Urinary bladder (tissue), 4 donors: Measurements from ENCODE around the gene PRKG1. TPM values are rescaled to one million over a fixed set of nuclear protein-coding genes. Genes with fewer than 3 reads are reported as not detected.
"Not testable (repeated sequence)": the region's sequence is repeated elsewhere in the genome, so short reads cannot be mapped to it uniquely, and the experiment has no call there.

Experiments used
- DNase-seq: peaks from one replicate; pipeline ENCODE4 v3.0.0-alpha.2; 2015; ENCODE audit errors: extremely low spot score
- H3K27ac ChIP-seq: one replicate; pipeline ENCODE4 v1.5.1; 2013; ENCODE audit warnings: low read depth, mild to moderate bottlenecking, moderate library complexity
- H3K36me3 ChIP-seq: one replicate; pipeline ENCODE4 v1.6.1; 2013; ENCODE audit warnings: mild to moderate bottlenecking, moderate library complexity; ENCODE audit not compliant: insufficient read depth
- H3K4me1 ChIP-seq: one replicate; pipeline ENCODE4 v1.6.1; 2013; ENCODE audit warnings: mild to moderate bottlenecking, moderate library complexity; ENCODE audit not compliant: insufficient read depth
- H3K4me3 ChIP-seq: one replicate; pipeline ENCODE4 v1.5.1; 2013; ENCODE audit warnings: low read depth, low read length
- WGBS: extraction: QIAGEN DNeasy Blood & Tissue Kit; methylation state at CpG from one replicate; pipeline ENCODE4 v1.1.7; 2013; 5-methylcytosine and 5-hydroxymethylcytosine counted together
- polyA plus RNA-seq: library from polyadenylated mRNA; stranded (reverse); fragments of 200-250 nt; gene quantifications from one replicate; pipeline ENCODE4 v1.2.3, GENCODE V29; 2013
- total RNA-seq: library from RNA; depleted of rRNA; stranded (reverse); fragments of >200 nt; gene quantifications from one replicate; pipeline ENCODE4 v1.2.3, GENCODE V29; 2014
- donor health status: healthy with polysubstance abuse.
- donor health status: healthy.

Gene PRKG1
- total and polyA plus RNA-seq, 2 donors, result 17.1 to 126 TPM

DNA sequence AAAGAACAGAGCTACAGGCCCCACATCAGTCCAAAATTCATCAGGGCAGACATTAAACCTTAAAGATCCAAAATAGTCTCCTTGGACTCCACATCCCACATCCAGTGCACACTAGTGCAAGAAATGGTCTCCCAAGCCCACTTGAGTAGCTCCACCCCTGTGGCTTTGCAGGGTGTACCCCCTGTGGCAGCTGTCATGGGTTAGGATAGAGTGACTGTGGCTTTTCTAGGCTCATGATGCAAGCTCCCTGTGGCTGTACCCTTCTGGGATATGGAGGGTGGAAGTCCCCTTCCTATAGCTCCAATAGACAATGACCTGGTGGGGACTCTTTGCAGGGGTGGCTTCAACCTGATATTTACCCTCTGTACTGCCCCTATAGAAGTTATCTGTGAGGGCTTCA is 1111.0 kb downstream of the PRKG1 start:
- Histone ChIP-seq H3K4me1 (no peaks in the 10 kb centered on the region), H3K4me3 (no peak overlapping the region), H3K36me3 (no peaks in the 10 kb centered on the region), H3K27ac (no peak overlapping the region)
- DNase-seq, result no peak

DNA sequence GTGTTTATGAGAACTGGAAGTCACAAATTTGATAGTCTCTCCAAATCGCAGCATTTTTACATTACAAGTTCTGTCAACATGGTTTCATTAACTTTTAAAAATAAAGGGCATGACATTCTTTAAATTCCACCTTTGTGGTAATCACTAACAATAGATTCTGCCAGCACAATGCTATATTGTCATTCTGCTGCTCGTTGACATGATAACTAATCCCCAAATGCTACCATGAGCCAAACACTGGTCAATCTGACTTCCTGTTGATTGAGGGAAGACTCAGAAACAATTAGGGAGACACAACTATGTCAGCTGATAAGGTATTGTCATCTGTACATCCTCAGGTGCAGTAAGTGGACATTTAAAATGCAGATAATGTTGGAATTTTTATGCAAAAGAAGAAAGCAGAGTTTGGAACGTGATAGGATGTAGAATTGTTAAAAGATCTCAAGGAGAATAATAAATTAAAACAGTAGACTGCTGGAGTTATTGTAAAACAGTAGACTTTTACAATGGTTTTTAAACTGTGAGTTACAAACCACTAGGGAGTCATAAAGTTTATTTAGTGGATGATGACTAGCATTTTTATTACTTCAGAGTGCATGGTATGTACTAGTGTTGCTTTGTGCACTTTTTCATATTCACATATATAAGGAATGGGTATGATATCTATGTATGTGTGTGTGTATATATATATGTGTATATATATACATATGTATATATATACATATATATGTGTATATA is 1113.4 kb downstream of the PRKG1 start:
- DNase-seq, result no peak
- no peak overlapping the region for H3K4me3 ChIP-seq
- H3K36me3 ChIP-seq, result no peaks in the 10 kb centered on the region
- H3K4me1 ChIP-seq, result no peaks in the 10 kb centered on the region
- H3K27ac ChIP-seq, result no peak overlapping the region
- 59% methylated on average over 3 of the region's 3 CpGs for WGBS

DNA sequence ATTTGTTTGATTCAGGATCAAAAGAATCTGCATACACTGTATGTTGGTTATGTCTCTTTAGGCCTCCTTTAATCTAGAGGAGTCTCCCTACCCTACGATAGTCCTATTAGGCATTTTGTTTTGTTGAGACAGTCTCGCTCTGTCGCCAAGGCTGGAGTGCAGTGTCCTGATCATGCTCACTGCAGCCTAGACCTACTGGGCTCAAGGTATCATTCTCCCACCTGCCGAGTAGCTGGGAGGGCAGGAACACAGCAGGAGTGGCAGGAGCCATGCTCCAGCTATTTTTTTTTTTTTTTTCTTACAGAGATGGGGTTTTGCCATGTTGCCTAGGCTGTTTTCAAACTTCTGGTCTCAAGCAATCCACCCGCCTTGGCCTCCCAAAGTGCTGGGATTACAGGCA is 1116.8 kb downstream of the PRKG1 start:
- Histone ChIP-seq H3K4me3 (no peak overlapping the region), H3K27ac (no peak overlapping the region), H3K4me1 (no peaks in the 10 kb centered on the region), H3K36me3 (no peaks in the 10 kb centered on the region)
- 97% methylated on average over 5 of the region's 5 CpGs for WGBS
- DNase-seq, result no peak

DNA sequence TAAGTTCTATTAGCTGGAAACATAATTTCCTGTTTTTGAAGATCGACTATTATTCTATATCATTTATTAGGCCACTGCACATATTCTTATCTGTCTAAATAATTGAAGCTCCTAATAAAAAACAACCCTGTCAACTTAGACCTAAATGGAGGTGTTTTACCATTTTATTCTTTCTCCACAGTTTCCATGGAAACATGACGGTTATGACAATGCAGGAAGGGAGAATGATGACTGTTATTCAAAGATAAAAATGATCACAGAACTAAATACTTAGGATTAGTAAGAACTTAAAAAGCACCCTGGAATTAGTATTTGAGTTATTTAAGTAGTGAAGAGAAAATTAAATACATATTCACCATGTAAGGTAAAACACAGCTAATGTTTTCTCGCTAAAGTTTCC is 1119.9 kb downstream of the PRKG1 start:
- no peak for DNase-seq
- Histone ChIP-seq H3K4me3 (no peak overlapping the region), H3K36me3 (no peaks in the 10 kb centered on the region), H3K4me1 (no peaks in the 10 kb centered on the region), H3K27ac (no peak overlapping the region)
- WGBS, result 93% methylated on average over 3 of the region's 3 CpGs

DNA sequence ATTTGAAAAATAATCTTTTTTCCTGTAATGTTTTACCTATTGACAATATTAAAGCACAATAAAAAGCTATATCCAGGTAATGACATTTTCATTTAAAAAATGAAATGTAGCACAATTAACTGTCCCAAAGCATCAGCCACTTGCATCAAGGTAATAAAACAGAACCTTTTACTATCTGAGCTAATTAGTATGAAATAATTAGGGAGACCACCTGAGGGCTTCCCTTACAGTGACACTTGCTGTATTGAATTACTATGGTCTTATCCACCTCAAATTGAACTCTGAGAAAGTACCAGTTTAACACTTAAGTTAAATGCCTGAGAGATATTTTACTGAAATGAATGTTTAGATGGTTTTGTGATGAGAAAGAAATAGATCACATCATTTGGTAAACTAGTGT is 1120.4 kb downstream of the PRKG1 start:
- H3K4me1 ChIP-seq, result no peaks in the 10 kb centered on the region
- H3K4me3 ChIP-seq, result no peak overlapping the region
- DNase-seq, result no peak
- no peak overlapping the region for H3K27ac ChIP-seq
- H3K36me3 ChIP-seq, result no peaks in the 10 kb centered on the region

DNA sequence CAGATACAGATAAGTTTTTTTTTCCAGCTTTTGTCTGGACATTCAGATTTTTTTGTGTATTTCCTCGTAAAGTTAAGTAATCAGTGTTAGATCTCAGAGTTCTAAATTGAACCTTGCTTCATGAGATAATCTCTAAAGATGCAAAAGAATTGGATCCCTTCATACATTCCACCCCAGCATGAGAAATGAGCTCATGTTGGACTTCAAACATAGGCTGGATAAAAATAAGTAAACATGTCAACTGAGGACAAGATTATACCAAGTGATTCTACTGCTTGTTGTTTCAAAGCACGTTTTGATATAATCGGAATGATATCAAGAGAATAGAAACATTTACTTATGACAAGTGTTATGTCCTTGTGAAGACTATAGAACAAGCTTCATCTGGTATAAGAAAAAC is 1122.8 kb downstream of the PRKG1 start:
- 25% methylated on average over 3 of the region's 3 CpGs for WGBS
- H3K36me3 ChIP-seq, result no peaks in the 10 kb centered on the region
- H3K4me3 ChIP-seq, result no peak overlapping the region
- no peak overlapping the region for H3K27ac ChIP-seq
- no peak for DNase-seq
- H3K4me1 ChIP-seq, result no peaks in the 10 kb centered on the region

DNA sequence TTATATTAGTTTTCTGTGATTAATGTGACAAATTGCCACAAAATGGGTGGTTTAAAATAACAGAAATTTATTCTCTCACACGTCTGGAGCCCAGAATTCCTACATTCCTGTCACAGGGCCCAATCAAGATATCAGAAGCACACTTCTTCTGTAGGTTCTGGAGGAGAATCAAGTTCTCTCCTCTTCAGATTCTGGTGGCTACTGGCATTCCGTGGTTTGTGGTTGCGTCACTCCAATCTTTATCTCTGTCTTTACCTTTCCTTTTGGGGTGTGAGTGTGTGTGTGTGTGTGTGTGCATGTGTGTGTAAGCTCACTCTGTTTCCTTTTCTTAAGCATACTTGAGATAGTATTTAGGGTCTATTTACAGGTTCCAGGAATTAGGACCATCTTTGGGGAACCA is 1124.3 kb downstream of the PRKG1 start:
- no peaks in the 10 kb centered on the region for H3K36me3 ChIP-seq
- no peak for DNase-seq
- H3K4me3 ChIP-seq, result no peak overlapping the region
- no peaks in the 10 kb centered on the region for H3K4me1 ChIP-seq
- H3K27ac ChIP-seq, result no peak overlapping the region
- 70% methylated on average over 3 of the region's 3 CpGs for WGBS

DNA sequence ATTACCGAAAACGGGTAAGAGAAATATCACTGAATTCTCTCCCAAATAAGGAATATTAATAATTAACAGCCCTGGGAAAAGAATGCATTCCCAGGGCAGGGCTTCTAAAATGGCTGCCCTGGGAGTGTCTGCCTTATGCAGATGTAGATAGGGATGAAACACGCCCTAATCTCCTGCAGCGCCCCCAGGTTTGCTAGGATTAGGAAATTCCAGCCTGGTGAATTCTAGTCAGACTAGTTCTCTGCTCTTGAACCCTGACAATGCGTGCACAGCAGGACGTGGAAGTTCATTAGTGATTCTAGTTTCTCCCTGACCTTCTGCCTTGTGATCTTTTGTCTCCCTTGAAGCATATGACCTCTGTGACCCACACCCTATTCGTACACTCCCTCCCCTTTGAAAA is 1130.6 kb downstream of the PRKG1 start:
- H3K4me3 ChIP-seq, H3K27ac ChIP-seq, H3K36me3 ChIP-seq, H3K4me1 ChIP-seq, DNase-seq: not testable (repeated sequence)
- WGBS, result 90% methylated on average over 7 of the region's 7 CpGs

DNA sequence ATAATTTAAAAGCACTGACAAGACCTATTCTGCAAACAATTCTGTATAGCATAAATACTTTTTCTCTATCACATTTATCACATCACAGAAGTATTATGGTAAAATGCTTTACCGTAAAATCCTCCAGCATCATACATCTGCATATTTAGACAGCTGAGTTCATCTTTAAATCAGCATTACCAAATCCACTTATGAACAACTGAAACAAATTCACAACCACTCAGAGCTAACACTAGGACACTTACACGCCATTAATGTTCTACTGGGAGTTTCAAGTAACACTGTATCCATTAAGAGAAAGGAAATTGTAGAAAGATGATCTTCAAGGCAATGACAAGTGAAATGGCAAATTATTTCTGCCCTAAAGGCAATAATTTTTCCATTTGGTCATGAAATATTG is 1134.1 kb downstream of the PRKG1 start:
- Histone ChIP-seq H3K4me3 (no peak overlapping the region), H3K4me1 (no peaks in the 10 kb centered on the region), H3K27ac (no peak overlapping the region), H3K36me3 (no peaks in the 10 kb centered on the region)
- DNase-seq, result no peak
- 93% methylated on average over 2 of the region's 2 CpGs for WGBS

DNA sequence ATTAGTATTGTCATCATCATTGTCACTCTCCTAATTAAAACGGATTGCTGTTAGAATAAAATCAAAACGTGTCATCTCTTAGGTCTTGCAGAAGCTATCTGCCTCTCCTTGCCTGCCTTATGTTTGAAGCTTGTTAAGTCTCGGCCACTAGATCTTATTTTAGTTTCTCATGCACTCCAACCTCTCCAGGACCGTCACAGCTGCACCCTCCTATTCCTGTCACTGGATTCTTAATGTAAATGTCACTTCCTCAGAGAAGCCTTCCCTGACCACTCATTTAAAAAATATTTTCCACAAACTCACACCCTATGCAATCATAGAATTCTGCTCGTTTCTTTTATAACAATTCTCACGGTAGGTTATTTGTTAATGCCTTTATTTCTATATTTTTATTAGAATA is 1135.9 kb downstream of the PRKG1 start:
- H3K27ac ChIP-seq, result no peak overlapping the region
- no peaks in the 10 kb centered on the region for H3K36me3 ChIP-seq
- H3K4me1 ChIP-seq, result no peaks in the 10 kb centered on the region
- no peak overlapping the region for H3K4me3 ChIP-seq
- 91% methylated on average over 6 of the region's 6 CpGs for WGBS
- DNase-seq, result no peak

DNA sequence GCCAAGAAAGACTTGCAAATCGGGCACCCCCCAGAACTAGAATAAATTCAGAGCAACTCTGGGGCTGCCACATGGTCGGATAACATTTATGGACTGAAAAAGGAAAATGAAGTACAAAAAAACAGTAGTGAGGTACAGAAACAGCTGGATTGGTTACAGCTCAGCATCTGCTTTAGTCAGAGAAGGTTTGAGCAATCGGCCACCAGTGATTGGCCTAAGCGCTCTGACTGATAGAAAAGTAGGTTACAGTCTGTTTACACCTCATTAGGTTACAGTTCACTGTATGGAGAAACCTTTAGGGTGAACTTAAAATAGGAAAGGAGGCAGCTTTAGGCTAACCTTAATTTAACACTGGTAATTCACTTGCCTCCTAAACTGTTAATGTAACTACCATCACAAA is 1137.8 kb downstream of the PRKG1 start:
- Histone ChIP-seq H3K36me3 (no peaks in the 10 kb centered on the region), H3K4me3 (no peak overlapping the region), H3K27ac (no peak overlapping the region), H3K4me1 (no peaks in the 10 kb centered on the region)
- DNase-seq, result no peak
- 71% methylated on average over 4 of the region's 4 CpGs for WGBS

DNA sequence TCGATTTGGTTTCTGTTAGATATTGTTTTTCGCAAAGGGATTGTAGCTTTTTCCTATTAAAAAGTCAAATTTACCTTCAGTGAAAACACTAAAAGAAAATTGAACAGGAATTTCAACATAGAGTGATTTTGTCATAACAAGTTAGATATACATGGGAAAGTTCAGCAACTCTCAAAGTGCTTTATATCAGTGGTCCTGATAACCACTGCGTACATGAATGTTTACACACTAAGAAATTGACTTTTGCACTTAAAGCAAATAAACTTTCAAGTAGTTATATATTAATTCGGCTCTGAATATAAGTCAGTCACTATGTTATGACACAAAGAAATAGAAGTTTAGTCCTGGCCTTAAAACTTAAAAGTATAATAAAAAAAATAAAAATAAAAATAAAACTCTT is 1138.5 kb downstream of the PRKG1 start:
- no peaks in the 10 kb centered on the region for H3K4me1 ChIP-seq
- H3K4me3 ChIP-seq, result no peak overlapping the region
- no peak for DNase-seq
- no peak overlapping the region for H3K27ac ChIP-seq
- WGBS, result 68% methylated on average over 4 of the region's 4 CpGs
- H3K36me3 ChIP-seq, result no peaks in the 10 kb centered on the region

DNA sequence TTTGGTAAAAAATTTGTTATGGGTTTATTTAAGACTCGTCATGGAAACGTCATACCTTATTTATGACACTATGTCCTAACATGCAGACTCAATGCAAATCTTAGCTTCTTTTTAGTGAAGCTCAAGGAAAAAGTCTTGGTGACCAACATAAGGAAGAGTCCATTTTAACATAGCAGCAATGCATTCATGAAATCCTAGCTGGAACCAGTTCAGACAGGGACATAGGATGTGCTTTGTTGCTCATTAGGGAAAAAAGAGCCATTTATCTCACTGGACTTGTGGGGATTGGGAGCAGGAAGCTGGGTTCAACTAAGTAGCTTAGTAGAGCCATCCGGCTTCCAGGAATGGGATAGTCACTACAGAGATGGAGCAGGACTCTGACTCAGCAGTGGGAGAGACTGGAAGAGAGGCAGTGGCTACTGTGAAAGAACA is 1139.0 kb downstream of the PRKG1 start:
- H3K27ac ChIP-seq, result no peak overlapping the region
- no peaks in the 10 kb centered on the region for H3K36me3 ChIP-seq
- no peak overlapping the region for H3K4me3 ChIP-seq
- DNase-seq, result no peak
- H3K4me1 ChIP-seq, result no peaks in the 10 kb centered on the region
- 69% methylated on average over 3 of the region's 3 CpGs for WGBS

DNA sequence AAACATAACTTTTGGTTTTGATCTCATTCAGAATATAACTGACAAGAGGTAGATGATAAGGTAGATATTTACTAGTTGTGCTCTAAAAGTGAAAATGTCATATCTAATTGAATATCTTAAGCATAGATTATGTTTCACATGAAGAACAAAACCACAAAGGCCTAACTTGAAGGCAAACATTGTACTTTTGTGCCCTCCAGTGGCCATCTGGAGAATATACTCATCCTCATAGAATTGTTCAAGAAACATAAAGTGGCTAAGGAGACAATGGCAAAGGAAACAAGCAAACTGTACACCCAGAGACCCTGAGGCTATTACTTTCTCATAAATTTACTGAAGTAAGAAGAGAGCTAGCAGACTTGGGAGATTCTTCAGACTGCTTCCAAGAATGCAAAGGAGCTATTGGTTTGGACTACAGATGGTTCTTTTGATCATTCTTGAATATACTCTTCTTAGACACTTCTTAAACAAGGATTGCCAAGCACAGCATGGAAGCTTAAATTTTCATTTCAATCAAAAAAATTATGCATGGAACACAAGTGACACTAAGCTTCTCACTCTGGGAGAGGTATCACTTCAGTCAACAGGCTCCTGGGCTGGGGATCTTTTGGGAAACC is 1141.6 kb downstream of the PRKG1 start:
- no peak overlapping the region for H3K4me3 ChIP-seq
- H3K36me3 ChIP-seq, result no peaks in the 10 kb centered on the region
- peak; percentile 51 for DNase-seq
- no peaks in the 10 kb centered on the region for H3K4me1 ChIP-seq
- H3K27ac ChIP-seq, result no peak overlapping the region
